Sigmoid colon (tissue), 4 donors: ENCODE data around the gene KIFC1.

Experiments
- EP300 ChIP-seq, 4 donors: sonication (generic); formaldehyde crosslinking; IDR thresholded peaks; one replicate each; pipeline ENCODE4 v1.6.1; 2017; ENCODE audit warnings: antibody characterized with exemption in 4 of 4
- POLR2A ChIP-seq, 2 donors: fragments of 450-650 bp; IDR thresholded peaks; one replicate each; pipeline ENCODE4 v1.6.1; 2016; ENCODE audit warnings: antibody characterized with exemption in 2 of 2, mild to moderate bottlenecking in 2 of 2, moderate library complexity in 2 of 2
- POLR2AphosphoS5 ChIP-seq, 4 donors: sonication (generic); formaldehyde crosslinking; IDR thresholded peaks; one replicate each; pipeline ENCODE4 v1.6.1; 2017; ENCODE audit warnings: antibody characterized with exemption in 4 of 4
- TF ChIP-seq, protein P1 (sequence below), 4 experiments: fragments of 450-650 bp in 3 of 4; fragments of 200-600 bp in 1 of 4; IDR thresholded peaks; one replicate each; pipeline ENCODE4 v1.5.1; 2016 to 2019; ENCODE audit warnings: antibody characterized with exemption in 4 of 4, mild to moderate bottlenecking in 3 of 4, moderate library complexity in 2 of 4

DNA sequence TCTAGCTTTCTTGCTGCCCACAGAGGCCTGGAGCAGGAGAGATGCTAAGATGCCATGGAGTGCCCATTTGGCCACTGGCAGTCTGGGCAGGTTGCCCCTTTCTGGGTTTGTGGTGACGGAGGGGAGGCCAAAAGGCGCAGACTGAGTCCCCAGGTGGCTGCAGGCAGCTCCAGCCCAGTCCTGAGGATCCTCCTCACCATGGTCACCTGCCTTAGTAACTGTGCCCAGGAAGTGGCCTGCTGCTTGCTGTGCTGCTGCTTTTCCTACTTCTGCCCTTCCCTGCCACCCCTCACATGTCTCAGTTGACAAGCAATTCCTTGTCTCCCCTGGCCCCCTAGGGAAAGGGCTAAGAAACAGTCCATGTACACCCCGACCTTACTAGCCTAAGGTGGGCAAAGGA, 35.3 kb upstream of the KIFC1 start:
- TF ChIP-seq, protein P1, sequence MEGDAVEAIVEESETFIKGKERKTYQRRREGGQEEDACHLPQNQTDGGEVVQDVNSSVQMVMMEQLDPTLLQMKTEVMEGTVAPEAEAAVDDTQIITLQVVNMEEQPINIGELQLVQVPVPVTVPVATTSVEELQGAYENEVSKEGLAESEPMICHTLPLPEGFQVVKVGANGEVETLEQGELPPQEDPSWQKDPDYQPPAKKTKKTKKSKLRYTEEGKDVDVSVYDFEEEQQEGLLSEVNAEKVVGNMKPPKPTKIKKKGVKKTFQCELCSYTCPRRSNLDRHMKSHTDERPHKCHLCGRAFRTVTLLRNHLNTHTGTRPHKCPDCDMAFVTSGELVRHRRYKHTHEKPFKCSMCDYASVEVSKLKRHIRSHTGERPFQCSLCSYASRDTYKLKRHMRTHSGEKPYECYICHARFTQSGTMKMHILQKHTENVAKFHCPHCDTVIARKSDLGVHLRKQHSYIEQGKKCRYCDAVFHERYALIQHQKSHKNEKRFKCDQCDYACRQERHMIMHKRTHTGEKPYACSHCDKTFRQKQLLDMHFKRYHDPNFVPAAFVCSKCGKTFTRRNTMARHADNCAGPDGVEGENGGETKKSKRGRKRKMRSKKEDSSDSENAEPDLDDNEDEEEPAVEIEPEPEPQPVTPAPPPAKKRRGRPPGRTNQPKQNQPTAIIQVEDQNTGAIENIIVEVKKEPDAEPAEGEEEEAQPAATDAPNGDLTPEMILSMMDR (IDR thresholded peaks at IDR 0.05) = no peak
- TF ChIP-seq POLR2AphosphoS5 (IDR thresholded peaks at IDR 0.05) = no peak
- TF ChIP-seq POLR2A (IDR thresholded peaks at IDR 0.05) = no peak
- TF ChIP-seq EP300 (IDR thresholded peaks at IDR 0.05) = no peak
